Gastrocnemius medialis (tissue), 4 donors: ENCODE data around the gene TEN1.

Source experiments
- POLR2A ChIP-seq, 2 donors: fragments of 450-650 bp; IDR thresholded peaks; one replicate each; pipeline ENCODE4 v1.6.1; 2017; ENCODE audit warnings: antibody characterized with exemption in 2 of 2, mild to moderate bottlenecking in 2 of 2, moderate library complexity in 2 of 2
- TF ChIP-seq, protein P1 (sequence below), 5 experiments: fragments of 450-650 bp in 3 of 5; fragments of 200-600 bp in 2 of 5; sonication (generic) in 2 of 5; IDR thresholded peaks in 4 of 5; conservative IDR thresholded peaks in 1 of 5; 1 replicate in 4 of 5; 2 replicates in 1 of 5; pipeline ENCODE4 v1.5.1; 2016 to 2019; ENCODE audit warnings: antibody characterized with exemption in 5 of 5, mild to moderate bottlenecking in 3 of 5, moderate library complexity in 3 of 5

DNA sequence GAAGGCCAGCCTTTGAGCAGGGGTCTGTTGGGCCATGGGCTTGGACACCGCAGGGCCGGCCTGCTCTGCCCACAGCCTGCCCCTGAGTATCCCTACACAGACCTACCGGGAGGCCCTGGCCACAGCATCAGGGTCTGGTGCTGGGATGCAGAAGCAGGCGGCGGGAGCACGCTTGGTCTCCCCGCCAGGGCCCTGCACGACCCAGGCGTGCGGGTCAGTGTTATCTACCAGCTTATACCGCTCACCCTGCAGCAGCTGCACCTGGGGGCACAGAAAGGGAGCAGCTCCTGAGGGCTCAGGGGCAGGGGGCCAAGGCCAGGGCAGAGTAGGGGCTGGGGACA lies 39.3 kb downstream of the TEN1 start:
- TF ChIP-seq, protein P1, sequence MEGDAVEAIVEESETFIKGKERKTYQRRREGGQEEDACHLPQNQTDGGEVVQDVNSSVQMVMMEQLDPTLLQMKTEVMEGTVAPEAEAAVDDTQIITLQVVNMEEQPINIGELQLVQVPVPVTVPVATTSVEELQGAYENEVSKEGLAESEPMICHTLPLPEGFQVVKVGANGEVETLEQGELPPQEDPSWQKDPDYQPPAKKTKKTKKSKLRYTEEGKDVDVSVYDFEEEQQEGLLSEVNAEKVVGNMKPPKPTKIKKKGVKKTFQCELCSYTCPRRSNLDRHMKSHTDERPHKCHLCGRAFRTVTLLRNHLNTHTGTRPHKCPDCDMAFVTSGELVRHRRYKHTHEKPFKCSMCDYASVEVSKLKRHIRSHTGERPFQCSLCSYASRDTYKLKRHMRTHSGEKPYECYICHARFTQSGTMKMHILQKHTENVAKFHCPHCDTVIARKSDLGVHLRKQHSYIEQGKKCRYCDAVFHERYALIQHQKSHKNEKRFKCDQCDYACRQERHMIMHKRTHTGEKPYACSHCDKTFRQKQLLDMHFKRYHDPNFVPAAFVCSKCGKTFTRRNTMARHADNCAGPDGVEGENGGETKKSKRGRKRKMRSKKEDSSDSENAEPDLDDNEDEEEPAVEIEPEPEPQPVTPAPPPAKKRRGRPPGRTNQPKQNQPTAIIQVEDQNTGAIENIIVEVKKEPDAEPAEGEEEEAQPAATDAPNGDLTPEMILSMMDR (IDR thresholded peaks at IDR 0.05 in 4 of 5, conservative IDR thresholded peaks at IDR 0.05 in 1 of 5): no peak
- TF ChIP-seq POLR2A (IDR thresholded peaks at IDR 0.05): no peak
